Neutrophil (primary cell): Measurements from ENCODE around the gene C6orf132.

Experiments
- H3K27ac ChIP-seq: fragments of 200-600 bp; sonication (generic); 2 replicates; pipeline ENCODE4 v1.5.1; 2016; ENCODE audit warnings: mild to moderate bottlenecking, moderate library complexity
- H3K27me3 ChIP-seq: fragments of 200-600 bp; sonication (generic); 2 replicates; pipeline ENCODE4 v1.6.0; 2016; ENCODE audit warnings: mild to moderate bottlenecking
- H3K36me3 ChIP-seq: fragments of 200-600 bp; sonication (generic); 2 replicates; pipeline ENCODE4 v1.5.1; 2017
- H3K4me1 ChIP-seq, 2 experiments: fragments of 200-600 bp in 1 of 2; sonication (generic) in 1 of 2; 1 replicate in 1 of 2; 2 replicates in 1 of 2; pipeline versions ENCODE4 v1.5.1 to v1.6.1; 2013 to 2016; ENCODE audit warnings: low read depth in 1 of 2, low read length in 1 of 2, mild to moderate bottlenecking in 1 of 2, moderate library complexity in 1 of 2; ENCODE audit not compliant: control insufficient read depth in 1 of 2, insufficient read depth in 1 of 2
- H3K4me3 ChIP-seq, 2 experiments: fragments of 200-600 bp in 1 of 2; sonication (generic) in 1 of 2; 1 replicate in 1 of 2; 2 replicates in 1 of 2; pipeline ENCODE4 v1.5.1; 2013 to 2016; ENCODE audit warnings: low read depth in 1 of 2, low read length in 1 of 2, mild to moderate bottlenecking in 1 of 2, moderate library complexity in 1 of 2
- H3K9me3 ChIP-seq: fragments of 200-600 bp; sonication (generic); 2 replicates; pipeline ENCODE4 v1.5.1; 2016
- CTCF ChIP-seq: fragments of 200-600 bp; sonication (generic); IDR thresholded peaks from 2 replicates; pipeline ENCODE4 v1.5.1; 2016; ENCODE audit warnings: antibody characterized with exemption

Gene C6orf132

GRCh38 chr6:42140756-42141602 lies 1.4 kb downstream of the C6orf132 start:
- no peaks in the 10 kb centered on the region for H3K36me3 ChIP-seq
- no peak for TF ChIP-seq CTCF
- H3K4me1 ChIP-seq = peaks cover 11% of the 10 kb centered on the region in 2 experiments
- no peak overlapping the region for H3K4me3 ChIP-seq
- H3K27ac ChIP-seq = no peak overlapping the region
- H3K27me3 ChIP-seq = peaks cover 60% of the 10 kb centered on the region
- no peaks in the 10 kb centered on the region for H3K9me3 ChIP-seq

DNA sequence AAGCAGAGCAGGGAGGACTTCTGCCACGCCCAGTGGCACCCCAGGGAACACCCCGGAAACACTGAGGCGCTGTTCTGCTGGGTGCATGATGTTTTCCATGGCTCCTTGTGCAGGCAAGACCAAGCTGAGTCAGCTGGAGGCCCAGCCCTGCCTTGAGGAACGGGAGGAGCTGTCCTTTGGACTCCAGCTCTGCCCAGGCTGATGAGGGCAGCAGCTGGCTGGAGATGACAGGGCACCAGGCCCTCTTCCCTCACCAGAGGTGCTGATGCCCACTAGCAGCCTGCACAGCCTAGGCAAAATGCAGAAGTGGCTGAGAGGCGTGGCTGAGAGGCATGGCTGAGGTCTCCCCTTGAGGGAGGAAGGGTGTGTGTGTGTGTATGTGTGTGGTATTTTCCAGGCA lies 2.4 kb downstream of the C6orf132 start:
- Histone ChIP-seq H3K4me1 (peaks cover 11% of the 10 kb centered on the region in 2 experiments), H3K36me3 (no peaks in the 10 kb centered on the region), H3K27ac (no peak overlapping the region), H3K27me3 (peaks cover 60% of the 10 kb centered on the region), H3K4me3 (no peak overlapping the region), H3K9me3 (no peaks in the 10 kb centered on the region)
- no peak for TF ChIP-seq CTCF

GRCh38 chr6:42138630-42139619 lies 3.5 kb downstream of the C6orf132 start:
- Histone ChIP-seq H3K27me3 (peaks cover 56% of the 10 kb centered on the region), H3K4me3 (no peak overlapping the region), H3K4me1 (peaks cover 11% of the 10 kb centered on the region in 2 experiments), H3K36me3 (no peaks in the 10 kb centered on the region), H3K9me3 (no peaks in the 10 kb centered on the region), H3K27ac (no peak overlapping the region)
- no peak for TF ChIP-seq CTCF

DNA sequence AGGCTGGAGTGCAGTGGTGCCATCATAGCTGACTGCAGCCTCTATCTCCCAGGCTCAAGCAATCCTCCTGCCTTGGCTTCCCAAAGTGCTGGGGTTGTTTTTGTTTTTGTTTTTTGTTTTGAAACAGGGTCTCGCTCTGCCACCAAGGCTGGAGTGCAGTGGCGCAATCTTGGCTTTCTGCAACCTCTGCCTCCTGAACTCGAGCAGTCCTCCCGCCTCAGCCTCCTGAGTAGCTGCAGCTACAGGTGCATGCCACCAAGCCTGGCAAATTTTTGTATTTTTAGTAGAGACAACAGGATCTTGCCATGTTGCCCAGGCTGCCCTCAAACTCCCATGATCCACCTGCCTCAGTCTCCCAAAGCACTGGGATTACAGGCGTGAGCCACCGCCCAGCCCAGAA lies 4.2 kb downstream of the C6orf132 start:
- Histone ChIP-seq H3K36me3 (no peaks in the 10 kb centered on the region), H3K4me3 (no peak overlapping the region), H3K4me1 (peaks cover 11% of the 10 kb centered on the region in 2 experiments), H3K27me3 (peaks cover 48% of the 10 kb centered on the region), H3K27ac (no peak overlapping the region), H3K9me3 (no peaks in the 10 kb centered on the region)
- no peak for TF ChIP-seq CTCF

DNA sequence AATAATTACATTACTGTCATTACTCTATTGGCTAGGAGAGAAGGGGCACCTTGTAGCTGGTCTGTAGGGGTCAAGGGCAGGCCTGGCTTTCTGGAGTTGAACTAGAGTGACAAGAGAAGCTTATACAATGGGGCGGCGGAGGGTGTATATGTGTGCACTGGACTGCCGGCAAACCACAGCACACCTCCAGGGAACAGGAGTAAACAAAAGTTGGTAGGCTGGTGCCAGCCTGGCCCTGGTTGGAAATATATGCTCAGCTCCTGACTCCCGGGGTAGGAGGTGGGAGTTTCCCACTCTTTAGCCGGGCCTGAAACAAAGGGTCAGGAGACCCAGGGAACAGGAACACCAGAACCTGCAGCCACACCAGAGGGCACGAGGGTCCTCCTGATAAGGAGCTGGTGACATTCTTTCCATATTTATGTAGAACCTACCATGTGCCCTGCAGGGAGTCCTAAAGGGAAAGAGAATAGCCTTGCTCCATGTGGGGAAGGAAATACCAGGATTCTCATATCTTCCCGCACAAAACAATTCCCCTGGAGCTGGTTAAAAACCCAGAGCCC lies 5.1 kb downstream of the C6orf132 start:
- Histone ChIP-seq H3K27me3 (peaks cover 39% of the 10 kb centered on the region), H3K4me3 (no peak overlapping the region), H3K9me3 (no peaks in the 10 kb centered on the region), H3K27ac (no peak overlapping the region), H3K4me1 (peaks cover 4 to 5% of the 10 kb centered on the region in 2 experiments), H3K36me3 (no peaks in the 10 kb centered on the region)
- TF ChIP-seq CTCF = no peak
